ENCODE results near the gene MYLIP.

Gene MYLIP

GRCh38 chr6:16128759-16129622 is at the start of gene MYLIP:
Gene MYLIP, plus strand, starts transcription at chr6:16129086. Its CDS starts 237 bp downstream, at chr6:16129323.
- DNase-seq (ENCODE audit: low read depth in 2 of 2) = peak; percentile 97 to 98

DNA sequence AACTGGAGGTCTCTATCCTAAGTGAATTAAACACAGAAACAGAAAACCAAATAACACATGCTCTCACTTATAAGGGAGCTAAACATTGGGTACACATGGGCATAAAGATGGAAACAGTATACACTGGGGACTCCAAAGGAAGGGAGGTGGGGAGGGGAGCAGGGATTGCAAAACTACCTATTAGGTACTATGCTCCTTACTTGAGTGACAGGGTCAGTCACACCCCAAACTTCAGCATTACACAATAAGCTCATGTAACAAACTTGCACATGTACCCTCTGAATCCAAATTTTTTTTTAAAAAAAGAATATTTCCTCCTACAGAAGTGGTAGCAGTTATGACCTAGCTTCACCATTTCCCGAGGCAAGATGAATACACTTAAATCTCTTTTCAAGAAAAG is 49.5 kb upstream of the MYLIP start:
- DNase-seq (ENCODE audit: low read depth in 2 of 2) = no peak

- no peak for DNase-seq (ENCODE audit: low read depth in 2 of 2)
Measured at GRCh38 chr6:16080204-16080603, 48.7 kb upstream of the MYLIP start.

DNA sequence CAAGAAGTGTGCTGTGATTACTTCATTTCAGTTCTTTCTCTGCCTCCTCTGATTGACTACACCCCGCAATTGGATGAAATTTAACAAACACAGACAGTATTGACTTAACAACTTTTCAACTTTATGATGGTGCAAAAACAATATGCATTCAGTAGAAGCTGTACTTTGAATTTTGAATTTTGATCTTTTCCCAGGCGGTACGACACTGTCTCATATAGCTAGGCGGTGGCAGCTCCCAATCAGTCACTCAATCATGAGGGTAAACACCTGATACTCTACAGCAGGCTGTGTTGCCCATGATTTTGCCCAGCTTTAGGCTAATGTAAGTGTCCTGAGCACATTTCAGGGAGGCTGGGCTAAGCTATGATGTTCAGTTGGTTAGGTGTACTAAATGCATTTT is 47.6 kb upstream of the MYLIP start:
- DNase-seq (ENCODE audit: low read depth in 2 of 2) = no peak

- DNase-seq (ENCODE audit: low read depth in 2 of 2) = no peak
Measured at GRCh38 chr6:16082361-16082760, 46.5 kb upstream of the MYLIP start.

- DNase-seq (ENCODE audit: low read depth in 2 of 2) = no peak
Measured at GRCh38 chr6:16086965-16087364, 41.9 kb upstream of the MYLIP start.

- no peak for DNase-seq (ENCODE audit: low read depth in 2 of 2)
Measured at GRCh38 chr6:16087386-16087785, 41.5 kb upstream of the MYLIP start.

DNA sequence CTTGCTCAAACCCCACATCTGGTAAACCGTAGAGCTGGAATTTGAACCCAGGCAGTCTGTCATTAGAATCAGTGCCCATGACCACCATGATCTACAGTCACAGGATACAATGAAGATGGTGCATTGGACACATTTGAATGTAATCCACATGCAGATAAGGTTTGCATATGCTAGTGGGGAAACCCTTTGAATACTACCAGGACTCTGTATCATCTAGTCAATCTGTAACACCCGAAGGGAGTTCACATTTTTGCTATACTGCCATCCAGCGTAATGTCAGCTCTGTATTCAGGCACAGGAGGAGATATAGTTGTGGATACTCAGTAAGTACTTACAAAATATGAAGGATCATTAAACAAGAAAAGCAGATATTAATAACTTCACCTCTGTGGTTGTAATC is 40.5 kb upstream of the MYLIP start:
- no peak for DNase-seq (ENCODE audit: low read depth in 2 of 2)

GRCh38 chr6:16089232-16090062 is 39.4 kb upstream of the MYLIP start:
- DNase-seq (ENCODE audit: low read depth in 2 of 2) = no peak

DNA sequence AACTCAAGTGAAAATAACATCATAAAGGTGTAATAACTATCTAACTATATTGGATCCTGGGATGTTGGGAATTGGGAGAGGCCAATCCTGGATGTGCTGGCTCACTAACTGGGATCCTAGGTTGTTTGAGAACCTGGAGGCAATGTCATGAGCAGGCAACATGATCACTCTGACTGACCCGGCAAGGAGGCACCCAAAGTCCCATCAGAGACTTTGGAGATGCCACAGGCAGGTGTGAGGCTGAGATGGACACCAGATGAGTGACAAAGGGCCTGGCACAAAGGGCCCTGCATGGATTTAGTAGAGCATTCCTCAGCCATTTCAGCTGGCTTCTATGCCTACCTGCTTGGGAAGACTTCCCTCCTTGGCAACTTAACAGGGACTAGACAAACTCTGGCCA is 38.4 kb upstream of the MYLIP start:
- DNase-seq (ENCODE audit: low read depth in 2 of 2) = no peak

DNA sequence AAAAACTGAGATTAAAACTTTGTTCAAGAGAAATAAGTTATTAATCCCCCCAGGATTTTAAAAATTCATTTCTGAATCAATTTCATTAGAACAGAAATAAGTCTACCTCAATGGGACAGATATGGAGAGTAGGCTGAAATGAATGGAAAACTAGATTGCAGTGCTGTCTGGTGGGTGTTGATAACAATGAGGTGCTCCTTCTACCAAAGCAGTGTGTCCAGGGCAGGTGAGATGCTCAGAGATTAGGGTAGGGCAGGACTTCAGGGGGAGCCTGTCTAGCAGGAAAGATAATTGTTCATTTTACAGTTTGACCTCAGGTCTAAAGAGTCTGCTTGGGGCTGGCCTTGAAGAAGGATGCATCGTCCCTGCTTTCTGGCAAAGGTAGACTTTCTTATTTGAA is 38.0 kb upstream of the MYLIP start:
- no peak for DNase-seq (ENCODE audit: low read depth in 2 of 2)

DNA sequence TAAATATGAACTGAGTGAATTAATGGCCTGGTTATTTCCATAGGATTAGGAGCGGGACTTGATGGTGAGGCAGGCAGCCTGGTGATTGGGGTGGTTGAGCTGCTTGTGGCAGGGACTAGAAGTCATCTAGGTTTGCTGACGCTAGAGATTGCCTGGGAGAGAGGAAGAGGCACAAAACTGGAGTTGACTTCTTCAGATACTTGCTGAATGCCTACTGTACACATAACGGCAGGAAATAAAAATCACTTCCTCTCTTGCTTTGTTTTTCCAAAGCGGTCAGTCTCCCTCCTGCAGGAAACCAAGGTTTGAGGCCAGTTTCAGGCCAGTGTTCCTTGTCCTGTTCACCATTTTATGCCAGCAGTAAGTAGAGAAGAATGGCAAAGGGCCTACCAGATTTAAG is 36.7 kb upstream of the MYLIP start:
- DNase-seq (ENCODE audit: low read depth in 2 of 2) = no peak

DNA sequence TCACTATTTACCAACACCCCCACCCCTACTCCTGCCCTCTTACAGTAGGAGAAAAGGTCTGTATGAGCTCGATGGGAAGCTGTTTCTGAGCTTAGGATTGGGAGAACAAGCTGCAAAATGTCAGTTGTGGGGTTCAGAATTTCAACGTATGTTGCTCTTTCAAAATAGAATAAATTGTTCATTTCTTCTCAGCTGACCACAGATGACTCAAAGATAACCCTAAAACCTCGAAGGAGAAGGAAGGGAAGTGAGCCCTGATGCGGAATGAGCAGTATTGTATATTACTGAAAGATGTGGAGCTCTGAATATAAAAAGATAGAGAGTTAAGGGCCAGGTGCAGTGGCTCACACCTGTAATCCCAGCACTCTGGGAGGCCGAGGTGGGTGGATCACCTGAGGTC is 35.9 kb upstream of the MYLIP start:
- no peak for DNase-seq (ENCODE audit: low read depth in 2 of 2)

GRCh38 chr6:16095180-16095579 is 33.7 kb upstream of the MYLIP start:
- DNase-seq (ENCODE audit: low read depth in 2 of 2) = no peak

- DNase-seq (ENCODE audit: low read depth in 2 of 2) = no peak
Measured at GRCh38 chr6:16097382-16098171, 31.3 kb upstream of the MYLIP start.

GRCh38 chr6:16098211-16098610 is 30.7 kb upstream of the MYLIP start:
- no peak for DNase-seq (ENCODE audit: low read depth in 2 of 2)

- no peak for DNase-seq (ENCODE audit: low read depth in 2 of 2)
Measured at GRCh38 chr6:16102208-16102607, 26.7 kb upstream of the MYLIP start.

- DNase-seq (ENCODE audit: low read depth in 2 of 2) = no peak
Measured at GRCh38 chr6:16103722-16104121, 25.2 kb upstream of the MYLIP start.

- DNase-seq (ENCODE audit: low read depth in 2 of 2) = no peak
Measured at GRCh38 chr6:16104624-16105433, 24.1 kb upstream of the MYLIP start.

GRCh38 chr6:16105854-16106253 is 23.0 kb upstream of the MYLIP start:
- DNase-seq (ENCODE audit: low read depth in 2 of 2) = no peak
